Effector CD8-positive, alpha-beta T cell (primary cell): ENCODE measurements around the gene CNTNAP5.

ENCODE experiments used
- DNase-seq: peaks from one replicate; lab custom pipeline; 2025; lab: John Stamatoyannopoulos, UW

CNTNAP5 gene

DNA sequence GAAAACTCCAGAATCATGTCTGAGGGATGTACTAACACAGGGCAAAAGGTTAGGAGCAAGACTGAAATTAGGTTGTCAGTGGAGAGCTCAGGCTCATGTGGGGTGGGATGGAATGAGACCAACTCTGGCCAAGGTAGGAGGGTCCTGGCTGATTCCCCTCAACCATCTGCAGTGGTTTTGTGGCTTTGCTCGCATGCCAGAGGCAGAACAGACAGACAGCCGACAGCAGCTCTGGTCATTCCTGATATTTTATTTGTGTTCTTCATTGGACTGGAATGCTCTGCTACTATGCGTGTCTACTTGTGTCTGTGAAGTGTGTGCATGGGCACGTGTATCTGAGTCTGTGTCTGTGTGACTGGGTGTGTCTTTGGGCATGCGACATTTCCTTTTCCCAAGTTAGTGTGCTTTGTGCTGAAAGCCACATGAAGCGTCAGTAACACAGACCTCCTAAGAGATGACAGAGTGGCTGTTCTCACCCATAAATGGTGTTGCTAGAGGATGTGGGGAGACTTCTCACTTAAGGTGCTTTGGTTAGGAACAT, 239.5 kb downstream of the CNTNAP5 start:
- DNase-seq, result no peak

DNA sequence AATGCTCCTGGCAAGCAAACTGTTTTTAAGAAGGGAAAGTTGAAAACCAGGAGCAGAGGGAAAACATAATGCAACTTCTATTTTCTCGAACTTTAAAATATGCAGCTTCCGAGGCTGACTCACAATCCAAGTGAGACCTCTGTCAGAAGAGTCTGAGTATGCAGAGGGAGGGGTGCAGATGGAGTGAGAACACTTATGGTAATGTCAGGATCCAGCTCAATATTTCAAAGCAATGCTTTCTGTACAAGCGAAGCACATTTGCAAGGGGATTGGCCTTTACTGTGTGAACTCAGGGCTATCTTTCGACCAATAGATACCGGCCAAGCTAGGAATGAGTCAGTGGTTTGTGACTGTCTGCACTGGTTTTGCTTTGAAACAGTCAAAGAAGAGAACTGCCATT, 242.7 kb downstream of the CNTNAP5 start:
- DNase-seq, result no peak

DNA sequence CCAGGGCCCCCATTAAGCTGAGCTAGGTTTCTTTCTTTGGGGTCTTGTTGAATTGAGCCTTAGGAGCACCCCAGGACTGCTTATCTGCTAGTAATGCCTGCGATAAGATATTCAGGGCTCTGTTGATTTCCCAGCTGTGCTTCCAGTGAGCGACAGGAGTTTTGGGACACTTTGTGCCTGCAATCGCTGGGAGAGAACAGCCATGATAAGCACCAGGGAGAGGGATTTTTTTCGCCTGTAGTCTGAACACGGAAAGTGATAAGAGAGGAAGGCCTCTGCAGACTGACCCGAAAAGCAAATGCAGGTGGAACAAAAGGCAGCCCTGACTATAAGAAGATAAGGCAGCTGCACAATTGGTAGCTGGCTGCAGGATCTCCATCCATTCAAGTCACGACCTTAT, 244.3 kb downstream of the CNTNAP5 start:
- DNase-seq, result no peak

DNA sequence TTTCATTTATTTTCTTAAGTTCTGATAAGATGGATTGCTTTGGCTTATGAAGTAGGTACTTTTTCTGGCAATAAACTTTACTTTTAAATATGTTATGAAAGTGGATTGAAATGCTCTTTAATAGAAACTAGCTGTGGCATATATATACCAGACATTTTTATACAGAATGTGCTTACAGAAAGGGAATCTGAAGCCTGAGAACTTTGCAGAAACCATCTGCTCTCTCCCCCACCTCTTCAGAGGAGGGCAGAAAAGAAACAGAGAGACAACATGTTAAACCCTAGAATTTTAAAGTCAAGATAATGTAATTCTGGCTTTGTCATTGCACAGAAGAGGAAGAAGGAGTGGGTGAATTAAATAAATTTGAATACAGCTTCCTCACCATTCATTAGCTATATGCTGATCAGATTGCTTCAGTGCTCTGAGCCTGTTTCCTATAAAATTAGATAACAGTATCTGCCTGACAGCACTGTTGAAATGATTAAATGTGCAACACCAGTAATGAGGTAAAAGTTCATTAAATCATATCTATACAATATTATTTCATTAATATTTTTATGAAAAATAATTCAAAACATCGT, 247.3 kb downstream of the CNTNAP5 start:
- no peak for DNase-seq

DNA sequence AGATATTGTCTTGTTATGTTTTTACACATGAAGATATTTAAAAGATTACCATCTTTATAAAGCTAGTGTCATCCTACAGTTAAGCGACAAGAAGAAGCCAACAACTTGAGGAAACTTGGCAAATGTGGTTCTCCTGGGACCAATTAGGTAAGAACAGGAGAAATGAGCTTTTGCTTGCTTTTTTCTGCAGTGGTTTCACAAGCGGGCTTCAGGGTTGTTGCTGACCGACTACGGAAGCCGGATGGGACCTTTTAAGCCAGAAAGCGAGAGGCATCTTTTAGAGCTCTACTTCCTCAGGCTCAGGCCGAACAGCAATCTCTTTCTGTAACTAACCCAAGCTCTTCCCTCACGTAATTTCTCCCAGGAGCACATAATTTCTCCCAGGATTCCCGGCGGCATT, 256.5 kb downstream of the CNTNAP5 start:
- DNase-seq, result no peak

DNA sequence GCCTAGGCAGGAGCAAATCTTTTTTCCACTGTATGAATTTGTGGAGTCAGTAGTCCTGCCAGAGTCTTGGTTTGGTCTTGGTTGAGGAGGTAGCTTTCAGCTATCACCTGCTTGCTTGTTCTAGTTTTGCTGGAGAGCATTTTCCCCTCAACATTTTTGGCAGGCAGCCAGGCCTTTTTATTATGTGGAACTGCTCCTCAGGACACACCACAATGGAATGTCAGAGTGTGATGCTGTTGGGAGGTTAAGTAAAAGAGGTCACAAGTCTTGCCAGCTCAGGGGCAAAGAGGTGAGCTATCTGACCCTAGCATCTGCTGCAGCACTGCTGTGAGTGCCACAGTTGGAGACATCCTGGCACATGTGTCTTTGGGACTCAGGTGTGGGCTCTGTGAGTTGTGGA, 258.0 kb downstream of the CNTNAP5 start:
- DNase-seq, result no peak

DNA sequence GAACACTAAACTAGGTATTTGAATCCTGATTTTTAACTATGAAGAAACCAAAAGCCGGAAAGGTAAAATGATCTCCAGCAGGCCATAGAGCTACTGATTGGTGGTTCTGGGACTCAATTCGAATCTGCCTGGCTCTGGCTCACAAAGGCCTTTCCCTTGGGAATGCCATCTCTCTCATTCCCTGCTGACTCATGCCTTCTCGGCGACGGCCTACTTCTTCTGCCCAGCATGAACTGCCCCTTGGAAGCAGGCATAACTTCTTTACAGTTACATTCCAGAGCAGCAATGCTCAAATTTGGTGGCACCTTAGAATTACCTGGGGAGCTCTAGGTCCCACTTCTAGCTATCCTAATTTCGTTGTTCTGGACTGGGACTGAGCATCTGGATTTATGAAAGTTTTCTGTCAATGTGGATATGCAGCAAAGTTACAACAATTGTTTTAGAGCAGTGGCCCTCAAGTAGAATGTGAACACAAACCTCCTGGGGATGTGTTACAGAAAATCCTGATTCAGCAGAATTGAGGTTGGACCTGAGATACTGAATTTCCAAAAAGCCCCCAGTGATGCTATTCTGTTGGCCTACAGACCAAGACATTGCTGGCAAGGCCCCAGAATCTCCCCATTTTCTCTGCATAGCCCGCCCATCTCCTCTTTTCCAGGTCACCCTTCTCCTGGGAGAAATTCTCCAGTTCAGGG, 261.1 kb downstream of the CNTNAP5 start:
- DNase-seq, result no peak

DNA sequence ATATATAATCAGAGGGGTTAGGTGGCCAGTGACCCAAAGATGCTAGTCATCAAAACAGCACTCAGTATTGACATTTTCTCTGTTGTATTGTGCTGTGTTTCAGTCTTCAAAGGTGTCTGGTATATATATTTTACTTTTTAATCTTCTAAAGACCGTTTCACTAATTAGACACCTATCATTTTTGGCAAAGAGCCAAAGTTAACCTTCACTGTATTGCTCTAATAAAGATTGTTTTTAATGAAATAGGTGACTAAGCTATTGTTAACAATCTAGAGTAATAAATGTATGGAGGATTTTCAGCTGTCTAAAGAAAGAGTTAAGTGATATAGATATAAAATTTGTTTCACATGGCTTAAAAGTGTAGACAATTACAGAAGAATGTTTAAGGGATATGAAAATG, 264.0 kb downstream of the CNTNAP5 start:
- no peak for DNase-seq

DNA sequence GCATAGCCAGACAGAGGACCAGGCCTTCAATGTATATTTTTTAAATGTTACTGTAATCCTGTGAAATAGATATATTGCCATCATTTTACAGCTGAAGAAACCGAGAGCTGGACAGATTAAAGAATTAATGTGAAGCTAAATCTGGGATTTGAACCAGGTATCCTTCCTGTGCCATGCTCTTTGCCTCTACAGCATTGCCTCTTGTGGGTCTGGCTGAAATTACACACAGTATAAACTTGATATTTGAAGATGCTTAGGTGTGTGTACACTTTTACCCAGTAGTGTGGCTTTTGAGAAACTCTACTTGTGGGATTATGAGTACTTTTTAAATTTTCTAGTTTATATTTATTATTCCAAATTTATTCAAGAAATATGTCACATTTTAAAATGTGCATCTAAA, 264.5 kb downstream of the CNTNAP5 start:
- DNase-seq, result no peak

DNA sequence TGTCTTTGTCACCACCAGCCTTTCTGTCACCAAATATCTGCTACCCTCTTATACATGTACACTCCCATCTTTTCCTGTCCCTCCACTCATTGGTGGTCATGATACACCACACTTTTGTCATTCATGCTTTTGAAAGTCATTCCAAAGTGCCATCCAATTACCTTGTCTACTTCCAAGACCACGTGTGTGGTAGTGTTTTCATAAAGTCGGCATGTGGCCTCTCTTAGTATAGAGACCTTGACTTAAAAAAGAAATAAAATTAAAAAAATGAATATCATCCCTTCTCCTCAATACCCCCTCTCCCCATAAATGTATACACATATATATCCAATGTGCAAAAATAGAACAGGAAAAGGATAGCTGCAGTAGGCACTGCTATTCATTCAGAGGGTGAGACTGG, 271.4 kb downstream of the CNTNAP5 start:
- no peak for DNase-seq

DNA sequence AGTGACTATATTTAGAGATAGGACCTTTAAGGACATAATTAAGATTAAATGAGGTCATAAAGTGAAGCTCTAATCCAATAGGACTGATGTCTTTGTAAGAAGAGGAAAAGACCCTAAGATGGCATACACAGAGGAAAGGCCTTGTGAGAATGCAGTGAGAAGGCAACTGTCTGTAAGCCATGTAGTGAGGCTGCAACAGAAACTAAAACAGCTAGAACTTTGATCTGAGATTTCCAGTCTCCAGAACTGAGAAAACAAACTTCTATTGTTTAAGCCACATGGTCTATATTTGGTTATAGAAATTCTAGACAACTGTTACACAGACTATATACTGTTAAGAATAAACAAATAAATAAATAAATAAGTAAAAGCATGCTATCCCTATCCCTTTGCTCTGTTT, 276.8 kb downstream of the CNTNAP5 start:
- DNase-seq, result no peak

DNA sequence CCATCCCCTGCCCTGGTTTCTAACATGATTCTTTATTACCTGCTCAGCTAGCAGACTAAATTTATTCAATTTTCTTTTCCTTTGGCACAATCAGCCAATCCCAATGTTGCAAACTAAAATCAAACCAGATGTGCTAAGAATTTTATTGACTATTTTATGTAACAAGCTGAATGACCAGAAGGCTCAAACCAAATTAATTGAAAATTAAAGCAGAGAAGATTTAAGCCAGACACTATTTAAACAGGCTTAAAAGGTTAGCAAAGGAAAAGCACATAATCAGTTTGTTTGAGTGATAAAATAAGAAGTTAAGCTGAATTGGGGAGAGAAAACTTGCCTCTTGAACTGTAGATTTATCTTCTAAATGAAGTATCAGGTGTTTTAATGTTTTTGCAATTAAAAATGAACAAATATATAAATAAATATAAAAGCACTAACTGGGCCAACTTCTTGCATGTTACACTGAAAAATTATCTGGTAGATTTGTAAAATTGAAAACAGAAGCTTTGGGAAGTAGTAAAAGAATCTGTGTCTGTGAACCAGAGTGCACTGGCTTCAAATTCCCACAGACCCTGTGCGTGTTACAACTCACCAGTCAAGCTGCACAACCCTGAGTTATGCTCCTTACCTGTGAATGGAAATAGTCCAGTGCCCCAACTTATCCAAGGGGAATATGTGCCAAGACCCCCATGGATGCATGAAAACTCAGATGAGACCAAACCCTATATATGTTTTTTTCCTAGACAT, 283.4 kb downstream of the CNTNAP5 start:
- no peak for DNase-seq

DNA sequence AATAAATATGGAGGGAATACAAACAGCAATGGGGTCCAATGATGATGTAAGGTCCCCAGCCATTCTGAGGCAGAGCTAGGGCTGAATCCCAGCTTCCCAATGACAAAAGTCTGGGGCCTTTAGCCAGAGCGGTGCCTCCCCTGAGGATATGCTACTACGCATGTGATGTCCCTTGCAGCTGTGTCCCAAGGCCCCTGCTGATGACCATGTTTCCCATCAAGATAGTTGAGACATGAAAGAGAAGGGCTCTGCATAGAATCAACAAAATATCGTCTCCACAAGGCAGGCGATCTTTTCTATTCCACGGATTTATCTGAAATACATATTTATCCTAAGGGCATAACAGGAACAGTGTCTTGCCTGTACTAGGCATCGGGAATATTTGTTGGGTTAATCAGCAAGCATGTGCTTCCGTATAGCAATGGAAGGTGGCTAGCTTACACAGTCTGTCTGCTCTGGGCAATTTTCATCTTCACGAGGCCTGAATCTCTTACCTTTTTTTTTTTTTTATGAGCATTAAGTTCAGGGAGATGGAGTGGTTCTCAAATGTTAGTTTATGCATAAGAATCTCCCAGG, 284.6 kb downstream of the CNTNAP5 start:
- DNase-seq, result no peak

DNA sequence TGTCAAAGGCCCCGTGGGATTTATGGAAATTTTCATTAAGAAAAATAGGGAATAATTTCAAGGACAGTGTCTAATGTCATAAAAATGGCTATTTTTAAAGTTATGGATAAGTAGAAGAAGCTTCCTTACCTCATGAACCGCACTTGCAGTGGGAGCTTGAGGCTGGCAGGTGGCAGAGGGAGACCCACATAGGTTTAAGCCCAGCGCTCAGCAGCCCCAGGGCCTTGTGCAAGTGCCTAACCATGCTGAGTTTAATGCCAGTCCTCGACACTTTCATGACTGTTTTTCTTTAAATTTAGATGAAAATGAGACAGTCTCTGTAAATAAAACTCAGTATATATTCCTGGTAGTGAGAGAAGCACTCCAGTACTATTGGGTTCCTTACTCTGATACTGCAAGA, 285.6 kb downstream of the CNTNAP5 start:
- DNase-seq, result no peak

DNA sequence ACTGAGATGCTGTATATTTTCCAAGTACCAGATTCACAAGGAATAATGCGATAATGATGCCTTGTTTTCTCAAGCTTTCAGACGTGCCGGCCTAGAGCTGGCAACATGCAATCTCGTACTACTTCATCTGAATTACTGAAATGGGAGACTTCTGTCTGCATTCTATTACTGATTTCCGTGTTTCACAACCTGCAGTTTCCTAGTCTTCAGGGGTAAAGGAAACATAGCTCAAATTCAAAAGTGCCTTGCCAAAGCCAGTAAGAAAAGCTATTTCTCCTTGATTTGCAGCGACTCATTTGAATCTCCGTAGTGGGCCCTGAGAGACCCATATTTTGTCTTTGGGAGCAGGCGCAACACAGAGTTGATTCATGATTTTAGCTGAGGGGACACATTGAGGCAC, 289.0 kb downstream of the CNTNAP5 start:
- DNase-seq, result no peak

DNA sequence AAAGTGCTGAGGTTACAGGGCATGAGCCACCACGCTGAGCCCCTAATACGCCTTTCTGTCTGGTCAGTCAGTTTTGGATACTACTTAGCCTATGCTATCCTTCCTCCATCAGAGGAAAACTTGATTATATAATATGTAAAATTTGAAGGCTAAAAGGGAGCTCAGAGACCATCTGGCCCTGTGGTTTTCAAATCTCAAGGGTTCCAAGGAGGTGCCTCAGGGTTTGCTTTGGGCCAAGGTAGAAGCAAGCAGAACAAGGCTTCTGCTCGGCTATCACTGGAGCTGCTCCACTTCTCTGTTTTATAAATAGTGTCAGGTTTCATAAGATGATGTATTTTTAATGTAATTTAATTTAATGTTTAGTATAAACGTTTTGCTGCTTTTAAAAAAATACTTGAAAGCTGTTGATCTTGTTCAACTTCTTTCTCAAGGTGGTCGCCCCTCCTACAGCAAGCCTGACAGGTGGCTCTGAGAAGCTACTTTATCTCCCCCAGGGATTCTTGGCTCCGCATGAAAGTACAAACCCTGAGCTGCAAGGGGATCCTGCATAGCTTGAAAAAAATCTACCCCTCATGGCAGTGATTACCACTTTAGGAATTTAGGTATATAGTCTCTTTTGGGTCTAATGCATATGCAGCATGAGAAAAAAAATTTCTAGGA, 290.3 kb downstream of the CNTNAP5 start:
- no peak for DNase-seq

DNA sequence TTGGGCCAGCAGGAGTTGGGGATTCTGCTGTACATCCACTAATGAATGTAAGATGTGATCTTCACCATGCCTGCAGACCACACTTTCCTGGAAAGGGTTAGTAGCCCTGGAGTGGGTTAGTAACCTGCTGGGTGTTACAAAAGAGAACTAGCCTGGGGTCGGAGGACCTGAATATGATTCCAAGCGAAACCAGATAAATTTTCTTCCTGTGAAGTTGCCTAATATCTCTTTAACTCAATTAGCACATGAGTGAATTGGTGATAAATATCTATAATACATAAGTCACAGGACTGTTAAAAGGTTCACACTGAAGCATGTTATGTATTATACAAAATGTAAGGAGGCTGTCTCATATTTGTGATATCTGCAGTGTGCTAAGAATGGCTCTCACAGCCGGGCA, 291.0 kb downstream of the CNTNAP5 start:
- DNase-seq, result no peak

DNA sequence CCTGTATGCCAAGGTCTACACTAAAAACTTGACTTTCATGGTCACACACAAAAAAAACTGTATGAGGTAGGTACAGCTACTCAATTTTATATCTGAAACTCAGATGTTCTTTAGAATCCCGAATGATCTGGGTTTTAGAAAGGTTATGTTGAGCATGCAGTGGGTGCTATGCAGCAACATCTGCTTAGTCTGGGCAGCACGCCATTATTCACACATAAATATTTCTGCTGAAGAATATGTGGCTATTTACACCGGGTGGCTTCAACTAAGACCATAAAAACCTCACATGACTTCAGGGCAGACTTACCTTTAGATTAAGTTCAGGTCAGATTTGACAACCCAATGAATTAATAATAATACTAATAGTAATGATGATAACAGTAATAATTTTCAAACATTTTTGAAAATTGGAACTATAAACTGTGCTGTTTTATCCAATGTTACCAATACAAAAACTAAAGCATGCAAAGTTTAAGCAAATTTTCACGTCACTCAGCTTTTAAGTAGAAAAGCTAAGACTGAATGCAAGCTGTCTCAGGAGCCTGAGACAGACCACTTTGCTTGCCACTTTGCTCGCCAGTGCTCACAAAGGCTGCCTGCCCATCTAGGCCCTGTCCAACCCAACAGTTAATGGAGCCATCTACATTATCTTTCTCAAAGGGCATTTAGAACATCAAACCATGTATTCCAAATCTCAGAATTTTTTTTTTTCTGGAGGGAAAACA, 292.0 kb downstream of the CNTNAP5 start:
- DNase-seq, result no peak

DNA sequence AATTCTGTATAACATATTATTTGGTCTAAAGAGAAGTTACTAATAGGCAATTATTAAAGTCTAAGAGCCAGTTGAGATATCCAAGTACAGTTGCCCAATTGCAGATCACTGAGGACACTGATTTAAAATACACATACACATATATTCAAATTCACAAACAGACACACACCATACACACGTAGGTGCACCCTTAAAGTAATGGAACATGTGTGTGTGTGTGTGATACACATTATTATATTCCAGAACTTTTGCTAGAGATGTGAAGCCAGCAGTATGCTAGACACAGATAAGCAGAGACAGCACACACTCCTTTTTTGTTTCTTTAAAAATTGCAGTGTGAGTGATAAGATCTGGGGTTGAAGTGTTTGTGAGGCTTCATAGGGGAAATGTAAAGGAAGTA, 292.5 kb downstream of the CNTNAP5 start:
- no peak for DNase-seq

DNA sequence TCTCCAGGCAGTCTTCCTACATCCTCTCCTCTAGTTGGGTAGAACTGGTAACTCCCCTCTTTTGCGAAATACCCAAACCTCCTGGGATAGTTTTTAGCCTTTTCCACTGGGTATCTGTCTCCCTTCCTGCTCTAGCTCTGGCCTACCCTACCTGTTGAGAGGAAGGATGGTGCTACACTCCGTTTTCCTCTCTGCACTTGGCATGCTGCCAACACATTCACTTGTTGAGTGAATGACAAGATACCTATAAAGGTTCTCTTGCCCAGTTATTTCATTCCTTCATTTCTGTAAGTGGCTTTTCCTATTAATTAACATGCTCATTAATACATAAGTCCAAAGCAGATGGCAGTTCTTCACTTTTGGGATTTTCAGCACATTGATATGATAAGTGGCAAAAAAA, 293.8 kb downstream of the CNTNAP5 start:
- DNase-seq, result no peak

DNA sequence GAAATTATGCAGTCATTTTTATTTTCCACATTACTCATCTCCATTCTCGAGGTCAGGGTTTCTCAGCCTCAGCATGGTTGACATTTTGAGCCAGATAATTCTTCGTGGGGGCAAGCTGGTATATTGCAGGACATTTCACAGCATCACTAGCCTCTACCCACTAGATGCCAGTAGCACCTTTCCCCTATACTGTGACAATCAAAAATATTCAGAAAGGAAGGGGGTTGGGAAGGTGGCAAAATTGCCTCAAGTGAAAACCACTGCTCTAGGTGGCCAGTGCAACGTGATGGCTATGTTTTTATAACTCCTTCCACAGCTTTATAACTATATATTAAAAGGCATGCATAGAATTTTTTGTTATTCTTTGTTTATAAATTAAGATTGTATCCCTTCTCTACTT, 294.5 kb downstream of the CNTNAP5 start:
- no peak for DNase-seq
